Epidermal melanocyte (primary cell): ENCODE measurements around the gene OR51I2.

Experiments used
- DNase-seq: peaks from one replicate; pipeline ENCODE4 v3.0.0; 2011; ENCODE audit warnings: low spot score; ENCODE audit not compliant: insufficient read length

Gene OR51I2

GRCh38 chr11:5449023-5449422, at the start of gene OR51I2:
Gene OR51I2 (plus strand): TSS chr11:5449323. CDS start chr11:5453489, 4,166 bp downstream.
- DNase-seq: no peak

- DNase-seq: no peak
These were observed 44.0 kb upstream of the OR51I2 start for GRCh38 chr11:5405173-5405572.

- DNase-seq: no peak
These were observed 28.1 kb upstream of the OR51I2 start for GRCh38 chr11:5420993-5421392.

GRCh38 chr11:5421811-5422210, 27.3 kb upstream of the OR51I2 start, which contains the start of gene OR51Q1:
Gene OR51Q1 (plus strand): TSS chr11:5422111. CDS start chr11:5422201, 90 bp downstream.
- DNase-seq: no peak

- no peak for DNase-seq
These were observed 26.0 kb upstream of the OR51I2 start for GRCh38 chr11:5423131-5423530.

GRCh38 chr11:5441414-5441813, 7.7 kb upstream of the OR51I2 start, which contains the start of gene OR51I1:
Gene OR51I1 (minus strand): TSS chr11:5441514. CDS start chr11:5441514, 0 bp downstream.
- no peak for DNase-seq

- DNase-seq: no peak
These were observed 5.2 kb upstream of the OR51I2 start for GRCh38 chr11:5443835-5444393.

- DNase-seq: no peak
These were observed 309 bp downstream of the OR51I2 start for GRCh38 chr11:5449432-5449831.

GRCh38 chr11:5460983-5461621, 12.0 kb downstream of the OR51I2 start:
- DNase-seq: no peak

- no peak for DNase-seq
These were observed 18.4 kb downstream of the OR51I2 start for GRCh38 chr11:5467527-5467926.

GRCh38 chr11:5473921-5474320, 24.8 kb downstream of the OR51I2 start:
- no peak for DNase-seq

GRCh38 chr11:5476186-5476819, 27.2 kb downstream of the OR51I2 start:
- DNase-seq: peak; percentile 63

GRCh38 chr11:5486003-5486402, 36.9 kb downstream of the OR51I2 start:
- no peak for DNase-seq

- DNase-seq: no peak
These were observed 37.3 kb downstream of the OR51I2 start for GRCh38 chr11:5486421-5486820.

GRCh38 chr11:5488385-5488784, 39.3 kb downstream of the OR51I2 start, which contains the start of gene OR52D1:
Gene OR52D1 (plus strand): TSS chr11:5488685. CDS start chr11:5488707, 22 bp downstream.
- no peak for DNase-seq

- DNase-seq: no peak
These were observed 39.8 kb downstream of the OR51I2 start for GRCh38 chr11:5488798-5489399.

GRCh38 chr11:5489576-5490357, 40.6 kb downstream of the OR51I2 start:
- no peak for DNase-seq

GRCh38 chr11:5499671-5500070, 50.5 kb downstream of the OR51I2 start:
- DNase-seq: no peak

GRCh38 chr11:5500393-5500801, 51.3 kb downstream of the OR51I2 start:
- no peak for DNase-seq

GRCh38 chr11:5504403-5504921, 55.3 kb downstream of the OR51I2 start:
- no peak for DNase-seq
